ENCODE data around the gene KRIT1.

- TF ChIP-seq, protein P1, sequence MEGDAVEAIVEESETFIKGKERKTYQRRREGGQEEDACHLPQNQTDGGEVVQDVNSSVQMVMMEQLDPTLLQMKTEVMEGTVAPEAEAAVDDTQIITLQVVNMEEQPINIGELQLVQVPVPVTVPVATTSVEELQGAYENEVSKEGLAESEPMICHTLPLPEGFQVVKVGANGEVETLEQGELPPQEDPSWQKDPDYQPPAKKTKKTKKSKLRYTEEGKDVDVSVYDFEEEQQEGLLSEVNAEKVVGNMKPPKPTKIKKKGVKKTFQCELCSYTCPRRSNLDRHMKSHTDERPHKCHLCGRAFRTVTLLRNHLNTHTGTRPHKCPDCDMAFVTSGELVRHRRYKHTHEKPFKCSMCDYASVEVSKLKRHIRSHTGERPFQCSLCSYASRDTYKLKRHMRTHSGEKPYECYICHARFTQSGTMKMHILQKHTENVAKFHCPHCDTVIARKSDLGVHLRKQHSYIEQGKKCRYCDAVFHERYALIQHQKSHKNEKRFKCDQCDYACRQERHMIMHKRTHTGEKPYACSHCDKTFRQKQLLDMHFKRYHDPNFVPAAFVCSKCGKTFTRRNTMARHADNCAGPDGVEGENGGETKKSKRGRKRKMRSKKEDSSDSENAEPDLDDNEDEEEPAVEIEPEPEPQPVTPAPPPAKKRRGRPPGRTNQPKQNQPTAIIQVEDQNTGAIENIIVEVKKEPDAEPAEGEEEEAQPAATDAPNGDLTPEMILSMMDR (IDR thresholded peaks at IDR 0.05; ENCODE audit: poor library complexity, severe bottlenecking) = no peak
- TF ChIP-seq REST (IDR thresholded peaks at IDR 0.05; ENCODE audit: borderline replicate concordance) (no peak), EZH2 (IDR thresholded peaks at IDR 0.05; ENCODE audit: borderline replicate concordance, insufficient read depth, low read length, poor library complexity, severe bottlenecking) (no peak), RAD21 (conservative IDR thresholded peaks at IDR 0.05) (no peak), POLR2AphosphoS5 (IDR thresholded peaks at IDR 0.05) (no peak), MXI1 (conservative IDR thresholded peaks at IDR 0.05; ENCODE audit: poor library complexity, severe bottlenecking) (no peak), EP300 (conservative IDR thresholded peaks at IDR 0.05; ENCODE audit: poor library complexity, severe bottlenecking) (no peak)
Observed at GRCh38 chr7:92276460-92276864, 30.7 kb upstream of the KRIT1 start.

All from neural cell (in vitro differentiated cells).